HG03066 (cell line): ENCODE measurements around the gene RPH3AL.

Source experiments
- ATAC-seq: cut with Tn5 transposase; IDR thresholded peaks from one replicate; pipeline ENCODE4 v1.9.1; 2021; ENCODE audit warnings: low read depth; ENCODE audit not compliant: unreplicated experiment

The RPH3AL gene

GRCh38 chr17:354651-355556, 2.3 kb upstream of the RPH3AL start:
- ATAC-seq = no peak

- ATAC-seq = no peak
Observed at GRCh38 chr17:353838-354234, 1.2 kb upstream of the RPH3AL start.

- no peak for ATAC-seq
Observed at GRCh38 chr17:353213-353837, 718 bp upstream of the RPH3AL start.

GRCh38 chr17:351875-352420, 659 bp downstream of the RPH3AL start:
- ATAC-seq = no peak

- no peak for ATAC-seq
Observed at GRCh38 chr17:351449-351738, 1.2 kb downstream of the RPH3AL start.

- ATAC-seq = no peak
Observed at GRCh38 chr17:350706-351448, 1.7 kb downstream of the RPH3AL start.

- ATAC-seq = no peak
Observed at GRCh38 chr17:349666-350065, 2.9 kb downstream of the RPH3AL start.

GRCh38 chr17:348692-349425, 3.7 kb downstream of the RPH3AL start:
- no peak for ATAC-seq

GRCh38 chr17:348012-348411, 4.6 kb downstream of the RPH3AL start:
- ATAC-seq = no peak

- no peak for ATAC-seq
Observed at GRCh38 chr17:347309-347899, 5.2 kb downstream of the RPH3AL start.

GRCh38 chr17:345992-346785, 6.4 kb downstream of the RPH3AL start:
- ATAC-seq = no peak

GRCh38 chr17:345261-345660, 7.3 kb downstream of the RPH3AL start:
- ATAC-seq = no peak

GRCh38 chr17:343875-344752, 8.5 kb downstream of the RPH3AL start:
- no peak for ATAC-seq

- no peak for ATAC-seq
Observed at GRCh38 chr17:343211-343610, 9.4 kb downstream of the RPH3AL start.

GRCh38 chr17:340074-340473, 12.5 kb downstream of the RPH3AL start:
- no peak for ATAC-seq

- ATAC-seq = no peak
Observed at GRCh38 chr17:339193-340061, 13.2 kb downstream of the RPH3AL start.

GRCh38 chr17:338442-339192, 14.0 kb downstream of the RPH3AL start:
- no peak for ATAC-seq
